Kasumi-1 (cell line): ENCODE data around the gene SLC25A13.
"Not testable (repeated sequence)": the region's sequence is repeated elsewhere in the genome, so short reads cannot be mapped to it uniquely, and the experiment has no call there.

Experiments
- DNase-seq, 2 experiments: peaks; one replicate each; lab custom pipeline; 2025; lab: John Stamatoyannopoulos, UW

Gene SLC25A13, protein sequence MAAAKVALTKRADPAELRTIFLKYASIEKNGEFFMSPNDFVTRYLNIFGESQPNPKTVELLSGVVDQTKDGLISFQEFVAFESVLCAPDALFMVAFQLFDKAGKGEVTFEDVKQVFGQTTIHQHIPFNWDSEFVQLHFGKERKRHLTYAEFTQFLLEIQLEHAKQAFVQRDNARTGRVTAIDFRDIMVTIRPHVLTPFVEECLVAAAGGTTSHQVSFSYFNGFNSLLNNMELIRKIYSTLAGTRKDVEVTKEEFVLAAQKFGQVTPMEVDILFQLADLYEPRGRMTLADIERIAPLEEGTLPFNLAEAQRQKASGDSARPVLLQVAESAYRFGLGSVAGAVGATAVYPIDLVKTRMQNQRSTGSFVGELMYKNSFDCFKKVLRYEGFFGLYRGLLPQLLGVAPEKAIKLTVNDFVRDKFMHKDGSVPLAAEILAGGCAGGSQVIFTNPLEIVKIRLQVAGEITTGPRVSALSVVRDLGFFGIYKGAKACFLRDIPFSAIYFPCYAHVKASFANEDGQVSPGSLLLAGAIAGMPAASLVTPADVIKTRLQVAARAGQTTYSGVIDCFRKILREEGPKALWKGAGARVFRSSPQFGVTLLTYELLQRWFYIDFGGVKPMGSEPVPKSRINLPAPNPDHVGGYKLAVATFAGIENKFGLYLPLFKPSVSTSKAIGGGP

DNA sequence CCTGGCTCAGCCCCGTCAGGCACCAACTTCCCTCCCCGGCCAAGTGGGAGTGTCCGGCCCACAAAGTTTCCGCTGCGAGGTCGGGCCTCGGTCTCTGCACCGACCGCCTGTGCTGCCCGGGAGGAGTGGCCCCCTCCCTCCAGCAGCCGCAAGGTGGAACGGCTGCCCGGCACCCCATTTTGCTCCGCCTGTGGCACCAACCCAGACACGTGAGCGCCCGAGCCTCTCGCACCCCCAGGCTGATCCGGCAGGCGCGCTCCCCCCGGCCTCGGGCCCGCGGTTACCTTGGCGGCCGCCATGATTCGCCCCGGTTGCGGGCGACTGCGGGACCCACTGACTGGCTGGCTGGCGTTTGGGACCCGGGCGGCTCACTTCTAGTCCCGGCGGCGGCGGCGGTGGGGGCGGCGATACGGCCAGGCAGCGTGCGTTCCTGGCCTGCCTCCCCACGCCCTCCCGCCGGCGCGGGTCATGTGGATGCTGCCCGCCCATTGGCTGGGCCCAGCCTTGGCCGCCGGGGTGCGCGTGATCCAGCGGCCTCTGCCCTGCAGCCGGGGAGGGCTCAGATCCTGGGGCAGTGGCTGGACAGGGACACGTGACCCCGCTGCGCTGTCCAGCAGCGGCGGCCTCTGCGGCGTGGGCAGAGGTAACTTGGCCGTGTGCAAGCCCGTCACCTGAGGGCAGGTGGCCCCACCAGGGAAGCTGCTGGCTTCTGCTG lies at the start of gene SLC25A13:
Gene SLC25A13 (minus strand): TSS at position 441 of the 715 bp plus-strand sequence. CDS start 142 bp downstream, at position 299.
- DNase-seq = peak; percentile 54 to 60

- not testable (repeated sequence) for DNase-seq
Measured at GRCh38 chr7:96365916-96366315, 44.0 kb upstream of the SLC25A13 start.

GRCh38 chr7:96361116-96361857 lies 39.4 kb upstream of the SLC25A13 start:
- no peak for DNase-seq

DNA sequence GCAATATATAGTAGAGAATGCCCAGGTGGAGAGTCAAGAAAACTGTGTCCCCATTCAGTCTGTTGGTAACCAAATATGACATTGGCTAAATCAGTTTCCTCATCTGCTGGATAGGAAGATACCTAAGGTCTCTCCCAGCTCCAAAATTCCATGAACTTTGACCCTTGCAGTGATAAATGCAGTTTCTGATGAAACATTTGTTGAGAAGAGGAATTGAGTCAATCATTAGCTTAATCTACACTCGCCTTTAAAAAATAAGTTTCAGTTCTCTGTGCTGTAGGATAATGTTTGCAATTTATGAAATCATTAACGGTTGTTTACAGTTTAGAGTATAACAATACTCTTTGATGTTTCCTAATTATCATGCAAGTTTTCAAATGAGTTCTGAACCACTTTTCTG lies 38.0 kb upstream of the SLC25A13 start:
- DNase-seq = no peak

- not testable (repeated sequence) for DNase-seq
Measured at GRCh38 chr7:96358236-96358971, 36.5 kb upstream of the SLC25A13 start.

GRCh38 chr7:96355990-96356506 lies 34.1 kb upstream of the SLC25A13 start:
- DNase-seq = no peak

- DNase-seq = no peak
Measured at GRCh38 chr7:96354881-96355280, 33.0 kb upstream of the SLC25A13 start.

GRCh38 chr7:96349572-96349971 lies 27.7 kb upstream of the SLC25A13 start:
- no peak for DNase-seq

DNA sequence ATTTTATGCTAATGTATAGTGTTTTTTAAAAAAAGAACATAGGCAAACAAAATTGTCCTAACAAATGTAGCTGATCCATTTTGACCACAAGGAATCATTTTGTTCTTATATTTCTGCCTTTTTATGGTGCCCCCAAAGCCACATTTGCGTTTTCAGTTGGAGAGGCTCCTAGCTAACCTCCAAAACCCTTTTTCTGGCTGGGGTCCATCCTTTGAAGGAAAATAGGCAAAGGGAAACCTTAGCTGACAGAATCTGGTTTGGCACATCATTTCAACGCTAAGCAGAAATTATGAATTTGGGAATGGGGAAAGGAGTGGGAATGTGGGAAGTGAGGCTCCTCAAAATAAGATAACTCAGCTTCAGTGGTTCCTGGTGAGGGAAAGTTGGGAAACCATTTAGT lies 25.6 kb upstream of the SLC25A13 start:
- no peak for DNase-seq

GRCh38 chr7:96346293-96346953 lies 24.5 kb upstream of the SLC25A13 start:
- DNase-seq = no peak

DNA sequence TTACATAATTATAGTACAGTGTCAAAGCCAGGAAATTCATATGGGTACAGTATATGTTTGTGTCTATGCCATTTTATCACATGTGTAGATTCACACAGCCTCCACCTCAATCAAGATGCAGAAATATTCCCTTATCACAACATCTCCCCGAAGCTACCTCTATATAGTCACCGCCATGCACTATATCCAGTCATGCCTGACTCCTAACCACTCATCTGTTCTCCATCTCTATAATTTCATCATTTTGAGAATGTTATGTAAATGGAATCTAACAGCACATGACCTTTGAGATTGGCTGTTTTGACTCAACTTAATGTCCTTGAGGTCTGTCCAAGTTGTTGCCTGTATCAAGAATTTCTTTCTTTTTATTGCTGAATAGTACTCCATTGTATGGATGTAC lies 22.3 kb upstream of the SLC25A13 start:
- no peak for DNase-seq

- no peak for DNase-seq
Measured at GRCh38 chr7:96342049-96342448, 20.2 kb upstream of the SLC25A13 start.

DNA sequence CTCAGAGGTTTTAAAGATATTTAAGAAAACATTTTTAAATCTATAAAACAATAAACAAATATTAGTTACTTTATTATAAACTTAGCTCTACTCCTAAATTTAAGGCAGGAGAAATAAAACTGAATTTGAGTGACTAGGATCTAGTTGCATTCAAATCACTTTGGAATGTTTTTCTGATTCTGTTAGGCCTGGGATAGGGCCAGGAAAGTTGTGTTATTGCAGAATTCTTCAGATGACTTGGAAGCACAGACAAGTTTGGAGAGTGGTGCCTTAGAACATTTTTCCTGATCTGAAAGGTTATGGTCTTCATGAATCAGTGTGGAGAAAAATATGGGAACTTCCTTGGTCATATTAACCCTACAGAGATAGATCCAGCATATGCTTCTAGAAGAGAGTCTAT lies 15.6 kb upstream of the SLC25A13 start:
- no peak for DNase-seq

- DNase-seq = no peak
Measured at GRCh38 chr7:96332325-96332724, 10.4 kb upstream of the SLC25A13 start.

GRCh38 chr7:96331775-96332174 lies 9.9 kb upstream of the SLC25A13 start:
- no peak for DNase-seq

DNA sequence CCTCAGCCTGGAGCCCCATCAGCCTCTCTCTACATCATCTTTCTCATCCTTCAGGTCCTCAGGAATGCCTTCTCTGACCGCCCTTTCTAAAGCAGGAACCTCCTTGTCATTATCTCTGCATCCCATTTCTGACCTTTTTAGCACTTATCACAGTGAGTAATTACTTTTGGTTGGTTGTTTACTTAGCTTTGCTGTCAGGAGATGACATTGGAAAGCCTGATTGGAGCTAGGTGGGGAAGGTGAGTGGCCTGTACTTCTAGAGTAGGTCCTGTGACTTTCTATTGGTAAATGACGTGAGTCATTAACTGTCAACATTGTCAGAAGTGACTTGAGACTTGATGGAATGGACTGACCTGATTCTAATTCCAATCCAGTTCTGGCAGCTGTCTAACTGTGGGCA lies 9.3 kb upstream of the SLC25A13 start:
- no peak for DNase-seq

DNA sequence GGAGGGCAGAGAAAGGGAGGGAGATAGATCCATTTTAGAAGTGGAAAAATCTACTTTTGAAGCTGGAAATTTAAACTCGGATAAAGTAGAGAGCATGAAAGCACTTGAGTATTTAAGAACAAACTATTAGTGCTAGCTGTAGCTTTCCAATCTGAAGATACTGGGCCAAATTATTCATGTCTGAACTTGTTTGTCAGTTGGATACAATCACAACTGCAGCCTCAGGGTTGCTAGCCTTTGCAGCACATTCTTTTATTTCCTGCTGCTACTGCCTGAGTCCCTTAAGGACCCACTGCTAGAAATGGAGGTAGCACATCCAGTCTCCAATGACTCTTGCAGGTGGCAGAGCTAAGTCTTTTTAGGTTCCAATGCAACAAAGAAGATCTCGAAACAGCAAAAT lies 8.3 kb upstream of the SLC25A13 start:
- DNase-seq = no peak

GRCh38 chr7:96329241-96329640 lies 7.3 kb upstream of the SLC25A13 start:
- no peak for DNase-seq

- DNase-seq = no peak
Measured at GRCh38 chr7:96328016-96328415, 6.1 kb upstream of the SLC25A13 start.

DNA sequence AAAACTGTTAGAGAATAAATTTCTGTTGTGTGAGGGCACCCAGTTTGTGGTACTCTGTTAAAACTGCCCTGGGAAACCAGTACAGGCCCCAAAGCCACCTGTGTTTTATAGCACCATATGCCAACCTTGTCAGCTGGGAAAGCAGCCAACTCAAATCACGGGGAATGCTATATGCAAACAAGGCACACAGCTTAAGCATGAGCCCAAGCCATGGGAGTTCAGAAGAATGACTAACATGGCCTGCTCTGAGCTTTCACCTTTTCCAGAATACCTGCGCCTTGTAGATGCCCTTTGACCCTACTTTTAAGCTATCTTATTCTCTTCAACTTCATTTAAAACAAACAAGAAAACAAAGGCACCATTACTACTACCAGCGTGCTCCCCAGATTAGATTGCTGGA lies 5.5 kb upstream of the SLC25A13 start:
- DNase-seq = no peak

- peak; percentile 16 to 22 for DNase-seq
Measured at GRCh38 chr7:96326752-96327151, 4.9 kb upstream of the SLC25A13 start.
